GM12801 (cell line): ENCODE data around the gene AURKB.

Experiments used
- TF ChIP-seq, protein P1 (sequence below): IDR thresholded peaks from one replicate; pipeline ENCODE4 v1.5.1; 2011; ENCODE audit warnings: control low read depth; ENCODE audit not compliant: insufficient read length; ENCODE audit errors: extremely low read depth

AURKB gene

DNA sequence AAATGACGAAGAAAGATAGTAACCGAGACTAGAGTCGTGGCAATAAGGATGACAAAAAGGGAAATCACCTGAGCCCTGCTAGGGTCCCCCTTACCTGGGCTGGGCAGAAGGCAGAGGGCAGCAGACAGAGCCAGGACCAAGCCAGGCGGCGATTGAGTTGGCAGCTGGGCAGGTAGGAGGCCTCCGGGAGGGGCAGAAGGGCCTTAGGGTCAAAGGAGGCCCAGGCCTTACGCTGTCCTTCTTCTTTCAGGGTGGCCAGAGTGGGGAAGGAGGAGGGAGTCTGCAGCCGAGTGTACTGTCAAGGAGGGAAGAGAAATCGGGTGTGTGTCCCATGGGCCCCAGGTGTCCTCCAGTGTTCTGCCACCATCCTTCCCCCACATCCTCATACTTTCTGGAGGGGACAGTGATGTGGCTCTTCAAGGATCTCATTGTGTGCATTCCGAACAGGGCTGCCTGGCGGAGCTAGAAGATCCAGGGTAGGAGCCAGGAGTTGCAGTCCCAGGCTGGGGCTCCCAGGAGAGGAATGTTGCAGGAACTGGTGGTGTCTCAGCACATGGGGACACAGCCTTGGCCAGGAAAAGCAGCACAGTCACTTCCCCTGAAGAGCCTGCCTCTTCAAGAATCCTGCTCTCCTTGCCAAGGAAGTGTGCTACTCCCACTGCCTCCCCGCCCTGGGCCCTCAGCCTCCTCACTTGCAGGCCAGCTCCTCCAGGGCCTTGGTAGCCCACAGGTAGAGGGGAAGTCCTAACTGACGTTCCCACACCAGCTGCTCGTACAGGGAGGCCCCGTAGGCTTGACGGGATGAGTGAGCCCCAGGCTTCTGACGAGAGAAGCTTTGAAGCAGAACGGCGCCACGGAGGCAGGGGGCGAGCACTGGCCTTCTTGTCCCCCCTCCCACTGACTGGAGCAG lies 24.2 kb upstream of the AURKB start:
- TF ChIP-seq, protein P1, sequence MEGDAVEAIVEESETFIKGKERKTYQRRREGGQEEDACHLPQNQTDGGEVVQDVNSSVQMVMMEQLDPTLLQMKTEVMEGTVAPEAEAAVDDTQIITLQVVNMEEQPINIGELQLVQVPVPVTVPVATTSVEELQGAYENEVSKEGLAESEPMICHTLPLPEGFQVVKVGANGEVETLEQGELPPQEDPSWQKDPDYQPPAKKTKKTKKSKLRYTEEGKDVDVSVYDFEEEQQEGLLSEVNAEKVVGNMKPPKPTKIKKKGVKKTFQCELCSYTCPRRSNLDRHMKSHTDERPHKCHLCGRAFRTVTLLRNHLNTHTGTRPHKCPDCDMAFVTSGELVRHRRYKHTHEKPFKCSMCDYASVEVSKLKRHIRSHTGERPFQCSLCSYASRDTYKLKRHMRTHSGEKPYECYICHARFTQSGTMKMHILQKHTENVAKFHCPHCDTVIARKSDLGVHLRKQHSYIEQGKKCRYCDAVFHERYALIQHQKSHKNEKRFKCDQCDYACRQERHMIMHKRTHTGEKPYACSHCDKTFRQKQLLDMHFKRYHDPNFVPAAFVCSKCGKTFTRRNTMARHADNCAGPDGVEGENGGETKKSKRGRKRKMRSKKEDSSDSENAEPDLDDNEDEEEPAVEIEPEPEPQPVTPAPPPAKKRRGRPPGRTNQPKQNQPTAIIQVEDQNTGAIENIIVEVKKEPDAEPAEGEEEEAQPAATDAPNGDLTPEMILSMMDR = no peak

DNA sequence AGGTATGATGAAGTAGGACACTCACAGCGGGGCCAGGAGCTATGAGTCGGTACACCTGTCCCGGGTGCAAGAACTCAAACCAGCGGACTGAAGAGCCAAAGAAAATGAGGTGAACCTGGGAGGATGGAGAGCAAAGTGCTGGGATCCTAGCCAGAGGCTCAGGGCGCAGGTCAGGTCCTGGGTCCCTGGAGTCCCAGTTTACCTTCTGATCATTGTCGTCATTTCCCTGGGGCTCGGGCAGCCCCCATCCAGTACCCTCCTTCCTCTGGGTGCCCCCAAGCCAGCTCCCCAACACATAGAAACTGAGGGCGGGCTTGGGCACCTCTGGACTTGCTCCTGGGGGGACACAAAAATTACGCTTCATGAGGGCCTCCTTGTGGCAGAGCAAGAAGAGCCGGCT lies 21.3 kb upstream of the AURKB start:
- TF ChIP-seq, protein P1 = no peak

- TF ChIP-seq, protein P1 = no peak
Observed at GRCh38 chr17:8227238-8227581, 16.8 kb upstream of the AURKB start.

DNA sequence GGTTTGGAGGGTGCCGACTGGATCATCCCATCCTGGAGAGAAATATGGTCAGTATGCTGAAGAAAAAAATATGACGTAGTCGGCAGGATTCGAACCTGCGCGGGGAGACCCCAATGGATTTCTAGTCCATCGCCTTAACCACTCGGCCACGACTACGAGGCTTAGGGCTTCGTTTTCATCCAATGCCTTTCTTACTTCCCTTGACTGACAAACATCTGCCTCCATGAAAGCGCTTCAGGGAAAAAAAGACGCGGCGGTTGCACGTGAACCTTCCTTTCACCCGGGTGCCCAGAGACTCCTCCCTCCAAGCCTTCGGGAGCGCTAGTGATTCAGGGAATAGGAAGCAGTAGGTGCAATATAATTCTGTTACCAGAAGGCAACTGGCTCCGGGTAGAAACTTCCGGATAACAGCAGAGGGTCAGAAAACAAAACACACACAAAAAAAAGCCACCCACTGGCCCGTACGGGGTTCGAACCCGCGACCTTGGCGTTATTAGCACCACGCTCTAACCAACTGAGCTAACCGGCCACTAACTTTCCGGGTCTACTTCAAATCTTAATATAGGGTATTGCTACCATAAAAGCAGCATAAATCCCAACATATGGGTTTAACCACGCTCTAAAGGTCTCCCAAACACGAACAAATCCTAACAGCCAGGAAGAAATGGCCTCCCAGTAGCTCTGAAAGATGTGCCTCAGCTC lies 16.3 kb upstream of the AURKB start:
- TF ChIP-seq, protein P1 = no peak

GRCh38 chr17:8225813-8226535 lies 15.6 kb upstream of the AURKB start:
- TF ChIP-seq, protein P1 = no peak

GRCh38 chr17:8224891-8225812 lies 14.8 kb upstream of the AURKB start:
- TF ChIP-seq, protein P1 = no peak
